HepG2 (cell line): ENCODE measurements around the gene MAGEB4.

Experiments
- HDAC2 ChIP-seq: sonication (generic); formaldehyde crosslinking; IDR thresholded peaks from 2 replicates; pipeline ENCODE4 v1.4.0; 2020; ENCODE audit warnings: missing genetic modification reagents
- HOXA7 ChIP-seq: sonication (generic); formaldehyde crosslinking; IDR thresholded peaks from 2 replicates; pipeline ENCODE4 v1.8.1; 2022; ENCODE audit warnings: mild to moderate bottlenecking, missing genetic modification reagents, moderate library complexity
- NFIB ChIP-seq: sonication (generic); formaldehyde crosslinking; IDR thresholded peaks from 2 replicates; pipeline ENCODE4 v1.9.0; 2021; ENCODE audit warnings: missing genetic modification reagents, mild to moderate bottlenecking, borderline replicate concordance
- NFRKB ChIP-seq: fragments of 450-650 bp; IDR thresholded peaks from 2 replicates; pipeline ENCODE4 v1.6.1; 2017
- POLR2A ChIP-seq, 2 experiments: IDR thresholded peaks; 2 replicates each; pipeline ENCODE4 v1.6.1; 2011; ENCODE audit warnings: low read depth in 2 of 2, low read length in 2 of 2, mild to moderate bottlenecking in 1 of 2, moderate library complexity in 1 of 2; ENCODE audit not compliant: insufficient read depth in 1 of 2
- ZNF292 ChIP-seq: sonication (generic); formaldehyde crosslinking; IDR thresholded peaks from 2 replicates; pipeline ENCODE4 v1.8.1; 2022; ENCODE audit warnings: mild to moderate bottlenecking, low read depth, missing genetic modification reagents, borderline replicate concordance
- TF ChIP-seq, protein P1 (sequence below): sonication (generic); formaldehyde crosslinking; IDR thresholded peaks from 2 replicates; pipeline ENCODE4 v1.4.0; 2020; ENCODE audit warnings: mild to moderate bottlenecking, missing genetic modification reagents
- TF ChIP-seq, protein P2 (sequence below): sonication (generic); formaldehyde crosslinking; IDR thresholded peaks from 2 replicates; pipeline ENCODE4 v1.4.0; 2020; ENCODE audit warnings: missing genetic modification reagents
- TF ChIP-seq, protein P3 (sequence below): sonication (generic); formaldehyde crosslinking; IDR thresholded peaks from 2 replicates; pipeline ENCODE4 v1.5.0; 2020; ENCODE audit warnings: mild to moderate bottlenecking, missing genetic modification reagents, moderate library complexity

DNA sequence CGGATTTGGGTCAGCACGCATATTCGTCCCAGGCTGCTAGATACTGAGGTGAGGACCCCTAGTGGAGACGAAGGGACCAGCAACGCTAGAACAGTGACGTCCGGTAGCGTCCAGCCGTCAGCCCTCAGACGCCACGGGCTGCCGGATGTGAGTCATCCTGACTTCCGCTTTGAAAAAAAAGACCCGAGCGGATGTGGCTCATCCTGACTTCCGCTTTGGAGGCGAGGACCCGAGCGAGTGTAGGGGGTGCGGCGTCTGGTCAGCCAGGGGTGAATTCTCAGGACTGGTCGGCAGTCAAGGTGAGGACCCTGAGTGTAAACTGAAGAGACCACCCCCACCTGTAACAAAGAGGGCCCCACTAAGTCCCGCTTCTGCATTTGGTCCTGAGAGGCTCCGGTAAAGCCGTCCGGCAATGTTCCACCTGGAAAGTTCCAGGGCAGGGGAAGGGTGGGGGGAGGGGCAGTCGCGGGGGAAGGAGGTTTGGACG lies 26.4 kb upstream of the MAGEB4 start, which contains the start of gene MAGEB2:
- TF ChIP-seq, protein P1, sequence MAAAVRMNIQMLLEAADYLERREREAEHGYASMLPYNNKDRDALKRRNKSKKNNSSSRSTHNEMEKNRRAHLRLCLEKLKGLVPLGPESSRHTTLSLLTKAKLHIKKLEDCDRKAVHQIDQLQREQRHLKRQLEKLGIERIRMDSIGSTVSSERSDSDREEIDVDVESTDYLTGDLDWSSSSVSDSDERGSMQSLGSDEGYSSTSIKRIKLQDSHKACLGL (CRISPR knock-in tag) = no peak
- TF ChIP-seq, protein P2, sequence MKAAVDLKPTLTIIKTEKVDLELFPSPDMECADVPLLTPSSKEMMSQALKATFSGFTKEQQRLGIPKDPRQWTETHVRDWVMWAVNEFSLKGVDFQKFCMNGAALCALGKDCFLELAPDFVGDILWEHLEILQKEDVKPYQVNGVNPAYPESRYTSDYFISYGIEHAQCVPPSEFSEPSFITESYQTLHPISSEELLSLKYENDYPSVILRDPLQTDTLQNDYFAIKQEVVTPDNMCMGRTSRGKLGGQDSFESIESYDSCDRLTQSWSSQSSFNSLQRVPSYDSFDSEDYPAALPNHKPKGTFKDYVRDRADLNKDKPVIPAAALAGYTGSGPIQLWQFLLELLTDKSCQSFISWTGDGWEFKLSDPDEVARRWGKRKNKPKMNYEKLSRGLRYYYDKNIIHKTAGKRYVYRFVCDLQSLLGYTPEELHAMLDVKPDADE (CRISPR knock-in tag) = no peak
- no peak for TF ChIP-seq NFIB (CRISPR knock-in tag)
- TF ChIP-seq NFRKB = no peak
- TF ChIP-seq, protein P3, sequence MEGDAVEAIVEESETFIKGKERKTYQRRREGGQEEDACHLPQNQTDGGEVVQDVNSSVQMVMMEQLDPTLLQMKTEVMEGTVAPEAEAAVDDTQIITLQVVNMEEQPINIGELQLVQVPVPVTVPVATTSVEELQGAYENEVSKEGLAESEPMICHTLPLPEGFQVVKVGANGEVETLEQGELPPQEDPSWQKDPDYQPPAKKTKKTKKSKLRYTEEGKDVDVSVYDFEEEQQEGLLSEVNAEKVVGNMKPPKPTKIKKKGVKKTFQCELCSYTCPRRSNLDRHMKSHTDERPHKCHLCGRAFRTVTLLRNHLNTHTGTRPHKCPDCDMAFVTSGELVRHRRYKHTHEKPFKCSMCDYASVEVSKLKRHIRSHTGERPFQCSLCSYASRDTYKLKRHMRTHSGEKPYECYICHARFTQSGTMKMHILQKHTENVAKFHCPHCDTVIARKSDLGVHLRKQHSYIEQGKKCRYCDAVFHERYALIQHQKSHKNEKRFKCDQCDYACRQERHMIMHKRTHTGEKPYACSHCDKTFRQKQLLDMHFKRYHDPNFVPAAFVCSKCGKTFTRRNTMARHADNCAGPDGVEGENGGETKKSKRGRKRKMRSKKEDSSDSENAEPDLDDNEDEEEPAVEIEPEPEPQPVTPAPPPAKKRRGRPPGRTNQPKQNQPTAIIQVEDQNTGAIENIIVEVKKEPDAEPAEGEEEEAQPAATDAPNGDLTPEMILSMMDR (CRISPR knock-in tag) = no peak
- no peak for TF ChIP-seq HOXA7
- TF ChIP-seq ZNF292 (CRISPR knock-in tag) = no peak
- no peak for TF ChIP-seq POLR2A (IDR thresholded peaks at IDR 0.05; ENCODE audit: insufficient read depth in 1 of 2, low read depth in 2 of 2, low read length in 2 of 2)
- no peak for TF ChIP-seq HDAC2 (CRISPR knock-in tag)
